ENCODE measurements around the gene CYBRD1.

CYBRD1 gene

DNA sequence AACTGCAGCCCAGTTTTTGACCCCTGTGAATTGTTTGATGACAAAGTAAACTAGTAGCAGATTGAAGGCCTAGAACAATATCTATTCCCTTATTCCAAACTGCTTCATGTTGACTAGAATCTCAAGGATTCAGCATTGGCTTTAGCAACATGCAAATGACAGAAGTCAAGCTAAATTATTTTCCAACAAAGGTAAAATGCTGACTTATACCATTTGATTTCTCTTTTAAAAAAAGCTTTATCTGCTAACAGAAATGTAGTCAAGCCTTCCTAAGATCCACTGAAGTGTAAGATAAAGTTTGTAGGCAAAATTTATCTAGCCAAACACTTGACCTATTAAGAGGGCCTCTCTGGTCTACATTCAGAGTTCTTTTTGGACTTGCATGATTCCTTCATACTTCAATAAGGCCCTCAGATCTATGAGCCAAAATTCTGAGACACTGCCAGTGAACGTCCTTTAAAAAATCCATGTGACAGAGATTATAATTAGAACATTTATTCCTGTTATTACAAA is 9.5 kb upstream of the CYBRD1 start:
- DNase-seq (ENCODE audit: low read depth in 1 of 2, low spot score in 1 of 2) = no peak
- Histone ChIP-seq H3K27me3 (ENCODE audit: insufficient read depth, poor library complexity, severe bottlenecking) (no peaks in the 10 kb centered on the region), H3K27ac (replicated peaks) (peak overlapping the region; percentile 10; the same call in 1 of the 2 replicates), H3K4me3 (replicated peaks; ENCODE audit: insufficient read depth, low read length) (no peak overlapping the region)
- TF ChIP-seq GABPA (IDR thresholded peaks at IDR 0.05; ENCODE audit: low read depth) (no peak), CTCF (IDR thresholded peaks at IDR 0.05; ENCODE audit: insufficient read depth, low read length) (no peak), REST (IDR thresholded peaks at IDR 0.05; ENCODE audit: insufficient replicate concordance, low read depth) (no peak), POLR2AphosphoS5 (IDR thresholded peaks at IDR 0.05; ENCODE audit: low read depth) (no peak), SPI1 (IDR thresholded peaks at IDR 0.05; ENCODE audit: borderline replicate concordance, low read depth) (no peak)

DNA sequence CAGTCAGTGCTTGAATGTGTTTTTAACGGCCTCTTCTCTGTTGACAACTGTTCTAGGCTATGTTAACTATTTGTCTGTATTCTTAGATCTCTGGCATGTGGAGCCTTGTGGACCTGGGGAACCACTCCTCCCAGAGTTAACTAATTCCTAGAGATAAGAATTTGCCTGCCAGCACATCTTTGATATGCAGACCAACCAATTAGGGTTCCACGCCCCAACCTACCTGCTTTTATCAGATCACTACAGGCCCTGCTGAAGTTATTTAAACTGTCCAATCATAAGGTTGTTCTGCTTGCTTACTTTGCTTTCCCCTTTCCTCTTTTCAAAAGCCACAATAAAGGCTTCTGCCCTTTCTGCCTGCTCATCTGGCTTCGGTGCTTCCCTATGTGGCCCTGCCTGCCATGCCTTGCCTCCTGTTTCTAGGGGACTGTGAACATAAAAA is 8.5 kb upstream of the CYBRD1 start:
- DNase-seq (ENCODE audit: low read depth in 1 of 2, low spot score in 1 of 2) = peak in 1 of 2 experiments; percentile 70
- Histone ChIP-seq H3K27ac (replicated peaks) (peak overlapping the region; percentile 52), H3K27me3 (ENCODE audit: insufficient read depth, poor library complexity, severe bottlenecking) (no peaks in the 10 kb centered on the region), H3K4me3 (replicated peaks; ENCODE audit: insufficient read depth, low read length) (no peak overlapping the region)
- TF ChIP-seq REST (IDR thresholded peaks at IDR 0.05; ENCODE audit: insufficient replicate concordance, low read depth) = no peak
- no peak for TF ChIP-seq GABPA (IDR thresholded peaks at IDR 0.05; ENCODE audit: low read depth)
- TF ChIP-seq POLR2AphosphoS5 (IDR thresholded peaks at IDR 0.05; ENCODE audit: low read depth) = no peak
- TF ChIP-seq CTCF (IDR thresholded peaks at IDR 0.05; ENCODE audit: insufficient read depth, low read length) = no peak
- TF ChIP-seq SPI1 (IDR thresholded peaks at IDR 0.05; ENCODE audit: borderline replicate concordance, low read depth) = peak; percentile 76; the same call in 1 of the 2 replicates

DNA sequence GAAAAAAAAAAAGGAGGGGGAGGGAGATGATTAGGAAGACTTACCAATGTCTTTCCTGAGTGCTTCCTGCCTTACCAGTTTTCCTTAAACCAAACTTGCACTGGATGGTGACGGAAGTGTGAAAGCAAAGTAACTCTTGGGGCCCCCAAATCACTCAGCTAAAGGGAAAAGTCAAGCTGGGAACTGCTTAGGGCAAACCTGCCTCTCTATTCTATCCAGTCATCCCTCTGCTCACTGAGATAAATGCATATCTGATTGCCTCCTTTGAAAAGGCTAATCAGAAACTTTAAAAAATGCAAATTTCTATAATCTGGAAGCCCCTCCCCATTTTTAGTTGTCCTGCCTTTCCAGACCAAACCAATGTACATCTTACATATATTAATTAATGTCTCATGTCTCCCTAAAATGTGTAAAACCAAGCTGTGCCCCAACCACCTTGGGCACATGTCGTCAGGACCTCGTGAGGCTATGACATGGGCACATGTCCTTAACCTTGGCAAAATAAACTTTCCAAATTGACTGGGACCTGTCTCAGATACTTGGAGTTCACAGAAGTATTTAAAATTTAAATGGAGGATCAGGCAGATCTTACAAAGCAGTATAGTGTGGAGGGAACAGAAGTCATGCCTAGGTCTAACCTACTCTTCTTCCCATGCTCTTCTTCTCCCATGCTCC is 7.2 kb upstream of the CYBRD1 start:
- no peak for DNase-seq (ENCODE audit: low read depth in 1 of 2, low spot score in 1 of 2)
- H3K27ac ChIP-seq (replicated peaks) = no peak overlapping the region
- no peak overlapping the region for H3K4me3 ChIP-seq (replicated peaks; ENCODE audit: insufficient read depth, low read length)
- TF ChIP-seq REST (IDR thresholded peaks at IDR 0.05; ENCODE audit: insufficient replicate concordance, low read depth) (no peak), GABPA (IDR thresholded peaks at IDR 0.05; ENCODE audit: low read depth) (no peak), SPI1 (IDR thresholded peaks at IDR 0.05; ENCODE audit: borderline replicate concordance, low read depth) (no peak), CTCF (IDR thresholded peaks at IDR 0.05; ENCODE audit: insufficient read depth, low read length) (no peak), POLR2AphosphoS5 (IDR thresholded peaks at IDR 0.05; ENCODE audit: low read depth) (no peak)
- no peaks in the 10 kb centered on the region for H3K27me3 ChIP-seq (ENCODE audit: insufficient read depth, poor library complexity, severe bottlenecking)

All from HL-60 (cell line).